K562 (cell line): Measurements from ENCODE around the gene PDCD11. TPM values are rescaled to one million over a fixed set of nuclear protein-coding genes. Genes with fewer than 3 reads are reported as not detected.

Experiments used
- ARID2 ChIP-seq: fragments of 450-650 bp; IDR thresholded peaks from 2 replicates; pipeline ENCODE4 v1.6.1; 2017; ENCODE audit warnings: antibody characterized with exemption, mild to moderate bottlenecking
- CAMTA2 ChIP-seq: fragments of 250-450 bp; sonication (Bioruptor Pico); conservative IDR thresholded peaks from 2 replicates; pipeline ENCODE4 v1.5.1; 2022
- CBX5 ChIP-seq: IDR thresholded peaks from 2 replicates; pipeline ENCODE4 v1.6.1; 2014; ENCODE audit warnings: low read depth, borderline replicate concordance
- NFE2 ChIP-seq: IDR thresholded peaks from 2 replicates; pipeline ENCODE4 v1.6.1; 2014; ENCODE audit warnings: antibody characterized with exemption, low read depth
- NONO ChIP-seq, 2 experiments: fragments of 200-400 bp in 1 of 2; fragments of 450-650 bp in 1 of 2; formaldehyde crosslinking in 1 of 2; IDR thresholded peaks; 2 replicates each; pipeline ENCODE4 v1.6.1; 2017; ENCODE audit warnings: low read depth in 2 of 2, mild to moderate bottlenecking in 2 of 2, moderate library complexity in 2 of 2, low read length in 1 of 2
- SOX6 ChIP-seq: fragments of 450-650 bp; IDR thresholded peaks from 2 replicates; pipeline ENCODE4 v1.6.1; 2014; ENCODE audit warnings: mild to moderate bottlenecking
- SRSF9 ChIP-seq: fragments of 200-400 bp; formaldehyde crosslinking; IDR thresholded peaks from 2 replicates; pipeline ENCODE4 v1.6.1; 2017; ENCODE audit warnings: low read depth, low read length, borderline replicate concordance
- TCF7L2 ChIP-seq: fragments of 150-350 bp; IDR thresholded peaks from 2 replicates; pipeline ENCODE4 v1.6.1; 2016; ENCODE audit warnings: low read depth, mild to moderate bottlenecking, low read length, moderate library complexity
- ZNF583 ChIP-seq: fragments of 250-450 bp; sonication (Bioruptor Pico); IDR thresholded peaks from 2 replicates; pipeline ENCODE4 v1.4.0; 2020
- polyA plus RNA-seq, 8 experiments: library from polyadenylated mRNA; depleted of rRNA in 4 of 8; stranded (reverse) in 5 of 8; unstranded in 3 of 8; fragments of >200 nt; fragmentation: Nextera tagmentation in 2 of 8; fragmentation: Illumina TruSeq in 1 of 8; extraction: Ambion mirVana in 2 of 8; extraction: Trizol in 1 of 8; gene quantifications; 2 replicates each; pipeline versions ENCODE4 v1.2.1 to v1.2.3, GENCODE V29; 2011 to 2014; ENCODE audit warnings: inconsistent platforms in 1 of 8, missing spikeins in 1 of 8
- total RNA-seq, 7 experiments: library from RNA; depleted of rRNA in 6 of 7; stranded (reverse); fragments of >200 nt in 6 of 7; fragmentation: Illumina TruSeq in 2 of 7; extraction: Trizol in 2 of 7; gene quantifications; 2 replicates each; pipeline versions ENCODE4 v1.2.1 to v1.2.3, GENCODE V29; 2011 to 2021; ENCODE audit warnings: low replicate concordance in 1 of 7
- TF ChIP-seq, protein P1 (sequence below): fragments of 450-650 bp; IDR thresholded peaks from 2 replicates; pipeline ENCODE4 v1.6.1; 2016; ENCODE audit warnings: mild to moderate bottlenecking, moderate library complexity
- TF ChIP-seq, protein P2 (sequence below): fragments of 250-450 bp; sonication (Bioruptor Pico); IDR thresholded peaks from 2 replicates; pipeline ENCODE4 v1.4.0; 2020

Gene PDCD11
- total and polyA plus RNA-seq, 9 of the 15 experiments (the other 6 are each of a cell fraction or from before 2014, with no cell fraction given): 14.8 to 73.8 (median 50.0) TPM

DNA sequence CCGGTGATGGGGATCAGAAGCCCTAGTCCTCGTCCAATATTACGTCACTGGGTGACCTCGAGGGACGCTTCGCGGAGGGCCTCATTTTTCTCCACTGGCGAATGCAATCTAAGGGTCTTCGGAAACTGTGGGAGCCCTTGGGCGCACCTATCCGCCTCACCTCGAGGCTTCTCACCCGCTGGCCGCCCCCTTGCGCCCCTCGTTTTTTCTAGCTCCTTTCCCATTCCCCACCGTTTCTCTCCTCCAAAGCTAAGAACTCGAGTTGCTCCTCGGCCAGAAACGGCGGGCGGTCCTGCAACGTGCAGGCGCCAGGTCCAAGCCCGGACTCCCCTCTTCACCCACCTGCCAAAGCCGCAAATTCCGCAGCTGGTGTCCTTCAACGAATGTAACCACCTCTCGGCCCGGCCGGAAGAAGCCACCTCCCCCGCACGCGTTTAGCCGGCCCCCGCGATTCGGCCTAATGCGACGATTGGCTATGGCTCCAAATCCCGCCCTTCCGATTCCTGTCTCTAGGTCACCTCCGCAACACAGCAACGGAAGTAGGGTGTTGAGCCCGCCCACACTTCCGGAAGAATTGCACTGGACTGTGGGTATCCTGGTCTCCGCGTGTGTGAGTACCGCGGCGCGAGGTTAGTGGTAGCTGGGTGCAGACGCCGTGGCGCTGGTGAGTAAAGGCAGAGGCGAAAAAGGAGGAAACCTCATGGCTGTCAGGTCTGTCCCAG, at the start of gene PDCD11, which contains the start of gene ATP5MK (continued):
- TF ChIP-seq, protein P1, sequence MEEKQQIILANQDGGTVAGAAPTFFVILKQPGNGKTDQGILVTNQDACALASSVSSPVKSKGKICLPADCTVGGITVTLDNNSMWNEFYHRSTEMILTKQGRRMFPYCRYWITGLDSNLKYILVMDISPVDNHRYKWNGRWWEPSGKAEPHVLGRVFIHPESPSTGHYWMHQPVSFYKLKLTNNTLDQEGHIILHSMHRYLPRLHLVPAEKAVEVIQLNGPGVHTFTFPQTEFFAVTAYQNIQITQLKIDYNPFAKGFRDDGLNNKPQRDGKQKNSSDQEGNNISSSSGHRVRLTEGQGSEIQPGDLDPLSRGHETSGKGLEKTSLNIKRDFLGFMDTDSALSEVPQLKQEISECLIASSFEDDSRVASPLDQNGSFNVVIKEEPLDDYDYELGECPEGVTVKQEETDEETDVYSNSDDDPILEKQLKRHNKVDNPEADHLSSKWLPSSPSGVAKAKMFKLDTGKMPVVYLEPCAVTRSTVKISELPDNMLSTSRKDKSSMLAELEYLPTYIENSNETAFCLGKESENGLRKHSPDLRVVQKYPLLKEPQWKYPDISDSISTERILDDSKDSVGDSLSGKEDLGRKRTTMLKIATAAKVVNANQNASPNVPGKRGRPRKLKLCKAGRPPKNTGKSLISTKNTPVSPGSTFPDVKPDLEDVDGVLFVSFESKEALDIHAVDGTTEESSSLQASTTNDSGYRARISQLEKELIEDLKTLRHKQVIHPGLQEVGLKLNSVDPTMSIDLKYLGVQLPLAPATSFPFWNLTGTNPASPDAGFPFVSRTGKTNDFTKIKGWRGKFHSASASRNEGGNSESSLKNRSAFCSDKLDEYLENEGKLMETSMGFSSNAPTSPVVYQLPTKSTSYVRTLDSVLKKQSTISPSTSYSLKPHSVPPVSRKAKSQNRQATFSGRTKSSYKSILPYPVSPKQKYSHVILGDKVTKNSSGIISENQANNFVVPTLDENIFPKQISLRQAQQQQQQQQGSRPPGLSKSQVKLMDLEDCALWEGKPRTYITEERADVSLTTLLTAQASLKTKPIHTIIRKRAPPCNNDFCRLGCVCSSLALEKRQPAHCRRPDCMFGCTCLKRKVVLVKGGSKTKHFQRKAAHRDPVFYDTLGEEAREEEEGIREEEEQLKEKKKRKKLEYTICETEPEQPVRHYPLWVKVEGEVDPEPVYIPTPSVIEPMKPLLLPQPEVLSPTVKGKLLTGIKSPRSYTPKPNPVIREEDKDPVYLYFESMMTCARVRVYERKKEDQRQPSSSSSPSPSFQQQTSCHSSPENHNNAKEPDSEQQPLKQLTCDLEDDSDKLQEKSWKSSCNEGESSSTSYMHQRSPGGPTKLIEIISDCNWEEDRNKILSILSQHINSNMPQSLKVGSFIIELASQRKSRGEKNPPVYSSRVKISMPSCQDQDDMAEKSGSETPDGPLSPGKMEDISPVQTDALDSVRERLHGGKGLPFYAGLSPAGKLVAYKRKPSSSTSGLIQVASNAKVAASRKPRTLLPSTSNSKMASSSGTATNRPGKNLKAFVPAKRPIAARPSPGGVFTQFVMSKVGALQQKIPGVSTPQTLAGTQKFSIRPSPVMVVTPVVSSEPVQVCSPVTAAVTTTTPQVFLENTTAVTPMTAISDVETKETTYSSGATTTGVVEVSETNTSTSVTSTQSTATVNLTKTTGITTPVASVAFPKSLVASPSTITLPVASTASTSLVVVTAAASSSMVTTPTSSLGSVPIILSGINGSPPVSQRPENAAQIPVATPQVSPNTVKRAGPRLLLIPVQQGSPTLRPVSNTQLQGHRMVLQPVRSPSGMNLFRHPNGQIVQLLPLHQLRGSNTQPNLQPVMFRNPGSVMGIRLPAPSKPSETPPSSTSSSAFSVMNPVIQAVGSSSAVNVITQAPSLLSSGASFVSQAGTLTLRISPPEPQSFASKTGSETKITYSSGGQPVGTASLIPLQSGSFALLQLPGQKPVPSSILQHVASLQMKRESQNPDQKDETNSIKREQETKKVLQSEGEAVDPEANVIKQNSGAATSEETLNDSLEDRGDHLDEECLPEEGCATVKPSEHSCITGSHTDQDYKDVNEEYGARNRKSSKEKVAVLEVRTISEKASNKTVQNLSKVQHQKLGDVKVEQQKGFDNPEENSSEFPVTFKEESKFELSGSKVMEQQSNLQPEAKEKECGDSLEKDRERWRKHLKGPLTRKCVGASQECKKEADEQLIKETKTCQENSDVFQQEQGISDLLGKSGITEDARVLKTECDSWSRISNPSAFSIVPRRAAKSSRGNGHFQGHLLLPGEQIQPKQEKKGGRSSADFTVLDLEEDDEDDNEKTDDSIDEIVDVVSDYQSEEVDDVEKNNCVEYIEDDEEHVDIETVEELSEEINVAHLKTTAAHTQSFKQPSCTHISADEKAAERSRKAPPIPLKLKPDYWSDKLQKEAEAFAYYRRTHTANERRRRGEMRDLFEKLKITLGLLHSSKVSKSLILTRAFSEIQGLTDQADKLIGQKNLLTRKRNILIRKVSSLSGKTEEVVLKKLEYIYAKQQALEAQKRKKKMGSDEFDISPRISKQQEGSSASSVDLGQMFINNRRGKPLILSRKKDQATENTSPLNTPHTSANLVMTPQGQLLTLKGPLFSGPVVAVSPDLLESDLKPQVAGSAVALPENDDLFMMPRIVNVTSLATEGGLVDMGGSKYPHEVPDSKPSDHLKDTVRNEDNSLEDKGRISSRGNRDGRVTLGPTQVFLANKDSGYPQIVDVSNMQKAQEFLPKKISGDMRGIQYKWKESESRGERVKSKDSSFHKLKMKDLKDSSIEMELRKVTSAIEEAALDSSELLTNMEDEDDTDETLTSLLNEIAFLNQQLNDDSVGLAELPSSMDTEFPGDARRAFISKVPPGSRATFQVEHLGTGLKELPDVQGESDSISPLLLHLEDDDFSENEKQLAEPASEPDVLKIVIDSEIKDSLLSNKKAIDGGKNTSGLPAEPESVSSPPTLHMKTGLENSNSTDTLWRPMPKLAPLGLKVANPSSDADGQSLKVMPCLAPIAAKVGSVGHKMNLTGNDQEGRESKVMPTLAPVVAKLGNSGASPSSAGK: peak; percentile 68
- TF ChIP-seq SOX6 (no peak), CAMTA2 (no peak), SRSF9 (no peak), CBX5 (no peak), NFE2 (no peak), TCF7L2 (no peak), ZNF583 (CRISPR knock-in tag) (no peak), ARID2 (no peak), NONO (IDR thresholded peaks at IDR 0.05; ENCODE audit: low read depth in 2 of 2, low read length in 1 of 2) (no peak)
- TF ChIP-seq, protein P2, sequence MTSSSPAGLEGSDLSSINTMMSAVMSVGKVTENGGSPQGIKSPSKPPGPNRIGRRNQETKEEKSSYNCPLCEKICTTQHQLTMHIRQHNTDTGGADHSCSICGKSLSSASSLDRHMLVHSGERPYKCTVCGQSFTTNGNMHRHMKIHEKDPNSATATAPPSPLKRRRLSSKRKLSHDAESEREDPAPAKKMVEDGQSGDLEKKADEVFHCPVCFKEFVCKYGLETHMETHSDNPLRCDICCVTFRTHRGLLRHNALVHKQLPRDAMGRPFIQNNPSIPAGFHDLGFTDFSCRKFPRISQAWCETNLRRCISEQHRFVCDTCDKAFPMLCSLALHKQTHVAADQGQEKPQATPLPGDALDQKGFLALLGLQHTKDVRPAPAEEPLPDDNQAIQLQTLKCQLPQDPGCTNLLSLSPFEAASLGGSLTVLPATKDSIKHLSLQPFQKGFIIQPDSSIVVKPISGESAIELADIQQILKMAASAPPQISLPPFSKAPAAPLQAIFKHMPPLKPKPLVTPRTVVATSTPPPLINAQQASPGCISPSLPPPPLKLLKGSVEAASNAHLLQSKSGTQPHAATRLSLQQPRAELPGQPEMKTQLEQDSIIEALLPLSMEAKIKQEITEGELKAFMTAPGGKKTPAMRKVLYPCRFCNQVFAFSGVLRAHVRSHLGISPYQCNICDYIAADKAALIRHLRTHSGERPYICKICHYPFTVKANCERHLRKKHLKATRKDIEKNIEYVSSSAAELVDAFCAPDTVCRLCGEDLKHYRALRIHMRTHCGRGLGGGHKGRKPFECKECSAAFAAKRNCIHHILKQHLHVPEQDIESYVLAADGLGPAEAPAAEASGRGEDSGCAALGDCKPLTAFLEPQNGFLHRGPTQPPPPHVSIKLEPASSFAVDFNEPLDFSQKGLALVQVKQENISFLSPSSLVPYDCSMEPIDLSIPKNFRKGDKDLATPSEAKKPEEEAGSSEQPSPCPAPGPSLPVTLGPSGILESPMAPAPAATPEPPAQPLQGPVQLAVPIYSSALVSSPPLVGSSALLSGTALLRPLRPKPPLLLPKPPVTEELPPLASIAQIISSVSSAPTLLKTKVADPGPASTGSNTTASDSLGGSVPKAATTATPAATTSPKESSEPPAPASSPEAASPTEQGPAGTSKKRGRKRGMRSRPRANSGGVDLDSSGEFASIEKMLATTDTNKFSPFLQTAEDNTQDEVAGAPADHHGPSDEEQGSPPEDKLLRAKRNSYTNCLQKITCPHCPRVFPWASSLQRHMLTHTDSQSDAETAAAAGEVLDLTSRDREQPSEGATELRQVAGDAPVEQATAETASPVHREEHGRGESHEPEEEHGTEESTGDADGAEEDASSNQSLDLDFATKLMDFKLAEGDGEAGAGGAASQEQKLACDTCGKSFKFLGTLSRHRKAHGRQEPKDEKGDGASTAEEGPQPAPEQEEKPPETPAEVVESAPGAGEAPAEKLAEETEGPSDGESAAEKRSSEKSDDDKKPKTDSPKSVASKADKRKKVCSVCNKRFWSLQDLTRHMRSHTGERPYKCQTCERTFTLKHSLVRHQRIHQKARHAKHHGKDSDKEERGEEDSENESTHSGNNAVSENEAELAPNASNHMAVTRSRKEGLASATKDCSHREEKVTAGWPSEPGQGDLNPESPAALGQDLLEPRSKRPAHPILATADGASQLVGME: no peak
